HepG2 (cell line): ENCODE data around the gene PHF23. TPM values are rescaled to one million over a fixed set of nuclear protein-coding genes. Genes with fewer than 3 reads are reported as not detected.
A peak's percentile ranks its signal among the peaks of the same experiment; 100 is the strongest.

ENCODE experiments used
- ATAD3A ChIP-seq: sonication (generic); formaldehyde crosslinking; IDR thresholded peaks from 2 replicates; pipeline ENCODE4 v1.4.0; 2020; ENCODE audit warnings: missing genetic modification reagents
- BCL6 ChIP-seq: IDR thresholded peaks from 2 replicates; pipeline ENCODE4 v1.6.1; 2016; ENCODE audit warnings: missing genetic modification reagents, missing compliant biosample characterization
- CEBPB ChIP-seq: IDR thresholded peaks from 2 replicates; pipeline ENCODE4 v1.6.1; 2011; ENCODE audit warnings: low read depth, low read length, improper control_type of control experiment, borderline replicate concordance
- ETV5 ChIP-seq: IDR thresholded peaks from 2 replicates; pipeline ENCODE4 v1.6.1; 2018; ENCODE audit warnings: missing biosample characterization, missing genetic modification reagents, inconsistent platforms, borderline replicate concordance
- GATAD2A ChIP-seq: IDR thresholded peaks from 2 replicates; pipeline ENCODE4 v1.6.1; 2016
- GMEB2 ChIP-seq: IDR thresholded peaks from 2 replicates; pipeline ENCODE4 v1.6.1; 2016; ENCODE audit warnings: missing biosample characterization, missing genetic modification reagents, low read depth
- HHEX ChIP-seq: IDR thresholded peaks from 2 replicates; pipeline ENCODE4 v1.6.1; 2016; ENCODE audit warnings: control low read depth
- HNF1B ChIP-seq: sonication (generic); formaldehyde crosslinking; IDR thresholded peaks from 2 replicates; pipeline ENCODE4 v1.5.1; 2020; ENCODE audit warnings: mild to moderate bottlenecking, moderate library complexity, missing genetic modification reagents
- MZF1 ChIP-seq: sonication (generic); formaldehyde crosslinking; IDR thresholded peaks from 2 replicates; pipeline ENCODE4 v1.8.1; 2023; ENCODE audit warnings: mild to moderate bottlenecking, missing genetic modification reagents, borderline replicate concordance
- POLR2A ChIP-seq, 2 experiments: IDR thresholded peaks; 2 replicates each; pipeline ENCODE4 v1.6.1; 2011; ENCODE audit warnings: low read depth in 2 of 2, low read length in 2 of 2, mild to moderate bottlenecking in 1 of 2, moderate library complexity in 1 of 2; ENCODE audit not compliant: insufficient read depth in 1 of 2
- PTBP1 ChIP-seq: fragments of 200-400 bp; formaldehyde crosslinking; IDR thresholded peaks from 2 replicates; pipeline ENCODE4 v1.6.1; 2018; ENCODE audit warnings: low read length, low read depth; ENCODE audit not compliant: poor library complexity, severe bottlenecking
- RAD21 ChIP-seq: fragments of 450-650 bp; formaldehyde crosslinking; IDR thresholded peaks from 2 replicates; pipeline ENCODE4 v1.5.0; 2020; ENCODE audit warnings: mild to moderate bottlenecking
- ZNF34 ChIP-seq: sonication (generic); formaldehyde crosslinking; IDR thresholded peaks from 2 replicates; pipeline ENCODE4 v1.4.0; 2020; ENCODE audit warnings: mild to moderate bottlenecking, missing genetic modification reagents, borderline replicate concordance
- ZNF430 ChIP-seq: sonication (generic); formaldehyde crosslinking; IDR thresholded peaks from 2 replicates; pipeline ENCODE4 v1.9.0; 2021; ENCODE audit warnings: mild to moderate bottlenecking, missing genetic modification reagents
- ZNF616 ChIP-seq: sonication (generic); formaldehyde crosslinking; IDR thresholded peaks from 2 replicates; pipeline ENCODE4 v1.5.0; 2020; ENCODE audit warnings: low read depth, mild to moderate bottlenecking, missing genetic modification reagents
- ZNF7 ChIP-seq: IDR thresholded peaks from 2 replicates; pipeline ENCODE4 v1.6.1; 2016; ENCODE audit warnings: missing biosample characterization, missing genetic modification reagents
- ZNF883 ChIP-seq: sonication (generic); formaldehyde crosslinking; IDR thresholded peaks from 2 replicates; pipeline ENCODE4 v1.5.1; 2020; ENCODE audit warnings: mild to moderate bottlenecking, missing genetic modification reagents; ENCODE audit errors: not compliant biosample characterization
- ZSCAN9 ChIP-seq: IDR thresholded peaks from 2 replicates; pipeline ENCODE4 v1.6.1; 2016; ENCODE audit warnings: borderline replicate concordance
- polyA plus RNA-seq, 8 experiments: library from polyadenylated mRNA; depleted of rRNA in 3 of 8; stranded (reverse) in 7 of 8; unstranded in 1 of 8; fragments of >200 nt; fragmentation: Illumina TruSeq in 4 of 8; extraction: Trizol in 4 of 8; gene quantifications; 2 replicates each; pipeline versions ENCODE4 v1.2.1 to v1.2.3, GENCODE V29; 2011 to 2016; ENCODE audit warnings: low read depth in 4 of 8, missing spikeins in 1 of 8, mixed read lengths in 1 of 8; ENCODE audit not compliant: insufficient read depth in 1 of 8
- total RNA-seq, 5 experiments: library from RNA; depleted of rRNA; stranded (reverse); fragments of >200 nt; fragmentation: Illumina TruSeq; extraction: Trizol; gene quantifications; 2 replicates each; pipeline ENCODE4 v1.2.3, GENCODE V29; 2016; ENCODE audit warnings: low read depth in 1 of 5
- TF ChIP-seq, protein P1 (sequence below): sonication (generic); formaldehyde crosslinking; IDR thresholded peaks from 2 replicates; pipeline ENCODE4 v1.5.0; 2020; ENCODE audit warnings: missing genetic modification reagents
- TF ChIP-seq, protein P2 (sequence below): sonication (generic); formaldehyde crosslinking; IDR thresholded peaks from 2 replicates; pipeline ENCODE4 v1.8.0; 2022; ENCODE audit warnings: missing genetic modification reagents, mild to moderate bottlenecking, borderline replicate concordance
- TF ChIP-seq, protein P3 (sequence below): sonication (generic); formaldehyde crosslinking; IDR thresholded peaks from 2 replicates; pipeline ENCODE4 v1.5.0; 2020; ENCODE audit warnings: mild to moderate bottlenecking, missing genetic modification reagents

PHF23 gene
- total and polyA plus RNA-seq, 2 of the 13 experiments (the other 11 are each of a cell fraction or from before 2014, with no cell fraction given), result 27.6 to 33.2 TPM

- TF ChIP-seq RAD21 (CRISPR knock-in tag) (peak; percentile 75), ETV5 (peak; percentile 28; the same call in 1 of the 2 replicates), ZNF616 (CRISPR knock-in tag) (0 out of 2 replicates have a peak, but pooled peaks have one; percentile 46), ZNF34 (no peak), ZNF883 (CRISPR knock-in tag) (peak; percentile 93), POLR2A (IDR thresholded peaks at IDR 0.05; ENCODE audit: insufficient read depth in 1 of 2, low read depth in 2 of 2, low read length in 2 of 2) (peak; percentile 45 to 93; a peak in 3 of 4 replicates), ZSCAN9 (CRISPR knock-in tag) (0 out of 2 replicates have a peak, but pooled peaks have one; percentile 40), ZNF430 (CRISPR knock-in tag) (peak; percentile 48), GATAD2A (no peak; the same call in 1 of the 2 replicates), HNF1B (peak; percentile 67), BCL6 (CRISPR knock-in tag) (peak; percentile 12; the same call in 1 of the 2 replicates), GMEB2 (peak; percentile 50; the same call in 1 of the 2 replicates), HHEX (CRISPR knock-in tag) (no peak), MZF1 (CRISPR knock-in tag) (no peak), ATAD3A (CRISPR knock-in tag) (no peak), PTBP1 (no peak), CEBPB (no peak), ZNF7 (no peak)
- TF ChIP-seq, protein P1, sequence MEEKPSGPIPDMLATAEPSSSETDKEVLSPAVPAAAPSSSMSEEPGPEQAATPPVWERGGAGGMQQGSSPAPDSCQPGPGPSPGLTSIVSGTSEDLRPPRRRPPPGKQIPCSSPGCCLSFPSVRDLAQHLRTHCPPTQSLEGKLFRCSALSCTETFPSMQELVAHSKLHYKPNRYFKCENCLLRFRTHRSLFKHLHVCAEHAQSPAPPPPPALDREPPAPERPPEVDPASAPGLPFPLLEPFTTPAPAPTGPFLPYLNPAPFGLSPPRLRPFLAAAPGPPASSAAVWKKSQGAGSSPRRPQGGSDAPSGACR (CRISPR knock-in tag), result no peak
- TF ChIP-seq, protein P2, sequence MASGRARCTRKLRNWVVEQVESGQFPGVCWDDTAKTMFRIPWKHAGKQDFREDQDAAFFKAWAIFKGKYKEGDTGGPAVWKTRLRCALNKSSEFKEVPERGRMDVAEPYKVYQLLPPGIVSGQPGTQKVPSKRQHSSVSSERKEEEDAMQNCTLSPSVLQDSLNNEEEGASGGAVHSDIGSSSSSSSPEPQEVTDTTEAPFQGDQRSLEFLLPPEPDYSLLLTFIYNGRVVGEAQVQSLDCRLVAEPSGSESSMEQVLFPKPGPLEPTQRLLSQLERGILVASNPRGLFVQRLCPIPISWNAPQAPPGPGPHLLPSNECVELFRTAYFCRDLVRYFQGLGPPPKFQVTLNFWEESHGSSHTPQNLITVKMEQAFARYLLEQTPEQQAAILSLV (CRISPR knock-in tag), result peak; percentile 87; the same call in 1 of the 2 replicates
- TF ChIP-seq, protein P3, sequence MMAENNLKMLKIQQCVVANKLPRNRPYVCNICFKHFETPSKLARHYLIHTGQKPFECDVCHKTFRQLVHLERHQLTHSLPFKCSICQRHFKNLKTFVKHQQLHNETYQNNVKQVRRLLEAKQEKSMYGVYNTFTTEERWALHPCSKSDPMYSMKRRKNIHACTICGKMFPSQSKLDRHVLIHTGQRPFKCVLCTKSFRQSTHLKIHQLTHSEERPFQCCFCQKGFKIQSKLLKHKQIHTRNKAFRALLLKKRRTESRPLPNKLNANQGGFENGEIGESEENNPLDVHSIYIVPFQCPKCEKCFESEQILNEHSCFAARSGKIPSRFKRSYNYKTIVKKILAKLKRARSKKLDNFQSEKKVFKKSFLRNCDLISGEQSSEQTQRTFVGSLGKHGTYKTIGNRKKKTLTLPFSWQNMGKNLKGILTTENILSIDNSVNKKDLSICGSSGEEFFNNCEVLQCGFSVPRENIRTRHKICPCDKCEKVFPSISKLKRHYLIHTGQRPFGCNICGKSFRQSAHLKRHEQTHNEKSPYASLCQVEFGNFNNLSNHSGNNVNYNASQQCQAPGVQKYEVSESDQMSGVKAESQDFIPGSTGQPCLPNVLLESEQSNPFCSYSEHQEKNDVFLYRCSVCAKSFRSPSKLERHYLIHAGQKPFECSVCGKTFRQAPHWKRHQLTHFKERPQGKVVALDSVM (CRISPR knock-in tag), result no peak
These were observed 4.9 kb downstream of the PHF23 start, which contains the start of gene DVL2 (continued) for GRCh38 chr17:7234083-7234951.
